HG03025 (cell line): ENCODE data around the gene EVC2.

Experiments used
- ATAC-seq: cut with Tn5 transposase; IDR thresholded peaks from one replicate; pipeline ENCODE4 v1.9.1; 2021; ENCODE audit warnings: mild to moderate bottlenecking, moderate library complexity; ENCODE audit not compliant: unreplicated experiment, low FRiP score

Gene EVC2

GRCh38 chr4:5571646-5572045 is 136.7 kb downstream of the EVC2 start:
- no peak for ATAC-seq

- ATAC-seq = no peak
Measured at GRCh38 chr4:5569451-5569850, 138.9 kb downstream of the EVC2 start.

- no peak for ATAC-seq
Measured at GRCh38 chr4:5568931-5569330, 139.4 kb downstream of the EVC2 start.

DNA sequence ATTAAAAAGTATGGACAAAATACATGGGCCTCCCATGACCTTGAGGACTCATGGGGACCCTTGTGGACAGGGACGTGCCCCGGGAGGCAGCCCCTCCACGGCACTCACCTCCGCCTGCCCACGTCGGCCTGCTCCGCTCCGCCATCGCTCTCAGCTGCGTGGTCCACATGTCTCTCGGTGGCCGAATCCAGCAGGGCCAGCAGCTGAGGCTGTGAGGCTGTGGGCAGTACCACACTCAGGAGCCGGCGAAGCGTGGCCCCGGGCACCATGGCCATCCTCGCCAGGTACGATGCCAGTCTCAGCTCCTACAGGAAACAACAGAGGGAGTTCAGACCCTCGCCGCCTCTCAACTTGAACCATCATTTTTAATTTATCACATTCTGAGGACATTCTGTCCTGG is 140.0 kb downstream of the EVC2 start:
- ATAC-seq = no peak

DNA sequence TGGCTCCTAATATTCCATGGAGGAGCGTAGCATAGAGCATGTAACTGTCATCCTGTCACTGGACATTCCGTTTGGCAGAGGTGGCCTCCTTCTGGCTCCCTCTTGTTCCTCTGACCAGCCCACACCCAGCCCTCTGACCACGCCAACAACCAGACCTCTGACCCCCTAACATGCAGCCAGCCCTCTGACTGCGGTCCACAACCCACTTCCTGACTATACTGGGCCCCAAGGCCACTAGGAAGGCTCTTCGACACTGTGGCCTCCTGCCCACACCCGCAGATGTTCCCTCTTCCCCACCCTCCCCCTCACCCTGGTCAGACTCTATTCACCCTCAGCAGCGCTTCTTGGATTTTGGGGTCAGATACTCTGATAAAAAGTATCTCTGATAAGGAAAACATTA is 141.4 kb downstream of the EVC2 start:
- no peak for ATAC-seq

- no peak for ATAC-seq
Measured at GRCh38 chr4:5566526-5566925, 141.8 kb downstream of the EVC2 start.

DNA sequence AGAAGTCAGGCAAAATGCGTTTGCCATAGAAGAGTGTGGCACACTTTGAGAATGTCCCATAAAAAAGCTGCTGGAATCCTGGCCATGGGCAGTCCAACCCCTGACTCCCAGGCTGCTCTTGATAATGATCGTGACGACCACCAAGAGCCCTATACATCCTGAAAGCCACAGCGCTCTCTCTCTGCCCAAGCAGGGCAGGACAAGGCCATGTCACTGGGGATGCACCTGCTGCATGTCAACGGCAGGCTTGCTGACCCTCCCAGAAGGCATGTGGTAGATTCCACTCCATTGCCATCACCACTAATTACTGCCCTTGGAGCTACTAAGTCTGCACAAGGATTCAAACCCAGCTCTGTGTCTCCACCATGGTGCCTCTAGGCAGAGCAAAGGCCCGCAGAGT is 144.5 kb downstream of the EVC2 start:
- no peak for ATAC-seq

DNA sequence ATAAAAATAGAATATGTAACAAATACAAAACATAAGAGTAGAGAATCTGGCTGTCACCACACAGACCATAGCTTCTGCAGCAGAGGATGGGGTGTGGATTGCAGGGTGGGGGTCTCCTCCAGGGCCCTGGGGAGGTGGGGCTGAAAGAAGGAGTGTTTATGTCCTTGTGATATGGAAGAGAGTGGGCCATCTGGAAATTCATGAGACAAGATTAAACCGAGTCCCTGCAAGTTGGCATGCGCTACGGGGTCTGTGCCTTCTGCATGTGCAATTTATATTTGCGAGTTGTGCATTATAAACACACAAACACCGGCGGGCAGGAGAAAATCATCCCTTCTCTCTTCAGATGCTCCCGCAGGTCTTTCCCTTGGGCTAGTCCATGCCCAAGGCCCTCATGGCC is 145.9 kb downstream of the EVC2 start:
- ATAC-seq = no peak

GRCh38 chr4:5561286-5561685 is 147.1 kb downstream of the EVC2 start:
- ATAC-seq = no peak

- no peak for ATAC-seq
Measured at GRCh38 chr4:5558502-5558901, 149.9 kb downstream of the EVC2 start.

DNA sequence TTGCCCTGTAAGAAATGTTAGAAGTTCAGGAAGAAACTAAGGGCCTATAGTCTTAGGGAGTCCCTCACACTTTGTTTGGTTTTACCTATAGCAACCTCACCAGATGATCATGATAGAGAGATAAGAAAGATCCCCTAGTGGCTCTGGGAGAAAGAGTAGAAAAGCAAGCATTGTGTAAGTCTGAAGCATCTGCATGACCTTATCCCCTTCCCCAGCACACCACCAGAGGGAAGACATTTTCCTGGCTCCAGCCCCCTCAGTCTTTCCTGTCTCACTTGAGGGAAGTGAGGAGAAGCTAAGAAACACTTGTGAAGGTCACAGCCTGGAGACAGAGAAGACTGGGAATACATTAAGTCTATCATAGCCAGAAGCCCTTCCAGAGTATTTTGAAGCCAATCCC is 154.0 kb downstream of the EVC2 start:
- no peak for ATAC-seq

GRCh38 chr4:5553801-5554200 is 154.6 kb downstream of the EVC2 start:
- no peak for ATAC-seq

DNA sequence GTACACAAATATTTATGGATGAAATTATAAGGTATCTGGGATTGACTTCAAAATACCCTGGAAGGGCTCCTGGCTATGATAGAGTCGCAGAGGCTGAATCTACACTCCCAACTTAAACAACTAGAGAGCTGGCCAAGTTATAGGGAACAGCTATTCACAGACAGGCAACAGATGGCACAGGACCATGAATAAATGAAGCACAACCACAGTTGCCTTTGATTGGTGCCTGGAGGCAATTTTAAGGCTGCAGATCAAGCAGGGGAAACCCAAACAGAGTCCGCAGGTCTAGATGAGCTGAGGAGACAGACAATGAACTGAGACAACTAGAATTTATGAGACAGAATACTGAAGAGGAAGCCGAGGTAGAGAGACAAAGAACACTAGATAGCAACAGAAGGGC is 155.9 kb downstream of the EVC2 start:
- ATAC-seq = no peak

GRCh38 chr4:5547651-5548249 is 160.6 kb downstream of the EVC2 start:
- ATAC-seq = no peak

DNA sequence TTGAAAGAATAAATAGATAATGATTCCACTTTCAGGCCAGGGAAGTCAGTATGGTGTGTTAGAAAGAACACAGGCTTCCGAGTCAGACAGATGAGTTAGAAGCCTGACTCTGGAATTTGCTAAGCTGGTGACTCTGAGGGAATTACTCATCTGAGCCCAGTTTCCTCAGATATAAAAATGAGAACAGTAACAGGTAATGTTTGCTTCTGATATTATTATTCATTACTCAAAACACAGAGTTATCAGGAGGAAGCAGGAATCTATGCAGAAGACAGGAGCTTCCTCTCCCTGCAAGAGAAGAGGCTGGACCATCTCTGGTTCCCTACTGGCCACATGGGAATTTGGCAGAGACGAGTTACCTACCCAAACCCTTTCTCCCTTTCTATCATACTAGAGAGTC is 163.1 kb downstream of the EVC2 start:
- no peak for ATAC-seq

- no peak for ATAC-seq
Measured at GRCh38 chr4:5544762-5545161, 163.6 kb downstream of the EVC2 start.

- ATAC-seq = no peak
Measured at GRCh38 chr4:5543681-5544080, 164.7 kb downstream of the EVC2 start.

DNA sequence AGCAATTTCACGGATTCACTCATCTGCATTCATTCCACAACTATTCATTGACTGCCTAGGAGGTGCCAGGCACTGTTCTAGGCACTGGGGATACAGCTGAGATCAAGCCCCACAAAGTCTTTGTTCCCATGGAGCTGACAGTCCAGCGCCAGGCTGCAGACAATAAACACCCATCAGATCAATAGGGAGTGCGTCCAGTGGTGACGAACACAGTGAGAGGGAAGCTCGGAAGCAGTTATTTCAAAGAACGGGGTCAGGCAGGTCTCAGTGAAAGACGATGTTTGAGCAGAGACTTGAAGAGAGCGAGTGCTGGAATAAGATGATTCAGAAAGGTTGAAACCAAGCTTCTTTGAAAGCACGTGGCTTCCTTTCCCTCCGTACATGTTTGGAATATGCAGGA is 167.2 kb downstream of the EVC2 start:
- no peak for ATAC-seq

DNA sequence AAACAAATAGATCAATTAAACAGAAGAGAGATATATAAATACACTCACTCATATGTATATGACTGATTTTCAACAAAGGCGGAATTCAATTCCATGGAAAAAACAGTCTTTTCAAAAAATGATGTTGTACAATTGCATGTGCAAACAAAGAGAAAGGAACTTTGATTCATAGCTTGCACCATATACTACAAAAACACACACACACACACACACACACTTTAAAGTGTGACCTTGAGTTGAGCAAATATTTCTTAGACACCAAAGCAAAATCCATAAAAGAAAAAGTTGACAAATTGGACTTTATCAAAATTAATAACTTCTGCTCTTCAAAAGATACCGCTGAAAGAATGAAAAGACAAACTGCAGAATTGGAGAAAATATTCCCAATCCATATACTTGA is 168.8 kb downstream of the EVC2 start:
- ATAC-seq = no peak

DNA sequence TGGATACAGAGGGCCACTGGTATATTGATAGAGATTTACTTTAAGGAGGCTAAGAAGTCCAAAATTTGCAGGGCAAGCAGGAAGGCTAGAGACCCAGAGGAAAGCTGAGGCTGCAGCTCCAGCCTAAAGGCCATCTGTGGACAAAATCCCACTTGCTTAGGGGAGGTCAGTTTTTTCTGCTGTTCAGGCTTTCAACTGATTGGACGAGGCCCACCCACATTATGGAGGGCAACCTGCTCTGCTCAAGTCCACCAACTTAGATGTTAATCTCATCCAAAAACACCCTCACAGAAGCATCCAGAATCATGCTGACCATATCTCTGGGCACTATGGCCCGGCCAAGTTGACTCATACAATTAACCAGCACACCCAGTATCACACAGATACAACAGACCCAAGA is 176.3 kb downstream of the EVC2 start:
- no peak for ATAC-seq

DNA sequence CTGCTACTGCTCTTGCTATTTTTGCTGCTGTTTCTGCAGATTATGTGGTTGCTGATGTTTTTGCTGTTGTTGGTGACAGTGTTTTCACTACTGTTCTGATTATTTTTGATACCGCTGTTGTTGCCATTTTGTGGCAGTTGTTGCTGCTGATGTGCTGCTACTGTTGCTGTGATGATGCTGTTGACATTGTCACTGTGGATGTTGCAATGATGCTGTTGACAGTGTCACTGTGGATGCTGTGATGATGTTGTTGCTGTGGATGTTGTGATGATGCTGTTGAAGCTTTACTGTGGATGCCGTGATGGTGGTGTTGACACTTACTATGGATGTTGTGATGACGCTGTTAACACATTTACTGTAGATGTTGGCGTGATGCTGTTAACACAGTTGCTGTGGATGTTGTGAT is 180.3 kb downstream of the EVC2 start:
- ATAC-seq = no peak

DNA sequence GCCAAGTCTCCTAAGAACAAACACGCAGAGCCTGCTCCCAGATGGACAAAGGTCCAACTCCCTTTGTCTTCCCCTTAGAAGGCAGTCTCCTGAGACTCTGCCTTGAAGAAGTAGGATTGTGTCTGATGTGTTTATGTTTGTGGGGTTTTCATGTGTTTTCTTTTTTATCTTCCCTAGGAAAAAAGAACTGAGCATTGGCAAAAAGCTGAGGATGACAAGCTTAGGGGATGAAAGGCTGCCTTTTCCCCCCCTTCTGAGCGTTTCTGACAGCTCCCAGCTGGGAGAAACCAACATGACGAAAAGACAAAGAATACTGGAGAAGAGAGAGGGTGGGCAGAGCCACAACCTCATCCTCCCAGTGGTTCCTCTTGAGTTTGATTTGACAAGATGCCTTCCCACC is 181.1 kb downstream of the EVC2 start:
- no peak for ATAC-seq
